Liver (tissue), 9 donors: ENCODE data around the gene RASL10B. TPM values are rescaled to one million over a fixed set of nuclear protein-coding genes. Genes with fewer than 3 reads are reported as not detected.
A peak's percentile ranks its signal among the peaks of the same experiment; 100 is the strongest.

Experiments
- DNase-seq: peaks from one replicate; pipeline ENCODE4 v3.0.0-alpha.2; 2017; ENCODE audit warnings: low spot score
- H3K27ac ChIP-seq, 2 donors: one replicate each; pipeline ENCODE4 v1.7.0; 2013; ENCODE audit warnings: inconsistent platforms in 2 of 2, low read length in 2 of 2, control low read depth in 1 of 2, low read depth in 1 of 2, mild to moderate bottlenecking in 1 of 2
- H3K27me3 ChIP-seq, 4 donors: one replicate each; pipeline versions ENCODE4 v1.6.1 to v1.7.0; 2013; ENCODE audit warnings: low read length in 3 of 4, inconsistent platforms in 1 of 4, mild to moderate bottlenecking in 1 of 4, moderate library complexity in 1 of 4; ENCODE audit not compliant: control insufficient read depth in 4 of 4, insufficient read depth in 4 of 4
- H3K36me3 ChIP-seq, 4 donors: one replicate each; pipeline versions ENCODE4 v1.6.1 to v1.7.0; 2013; ENCODE audit warnings: low read length in 3 of 4, mild to moderate bottlenecking in 3 of 4, low read depth in 1 of 4, moderate library complexity in 1 of 4; ENCODE audit not compliant: control insufficient read depth in 4 of 4, insufficient read depth in 3 of 4
- H3K4me1 ChIP-seq, 4 donors: one replicate each; pipeline versions ENCODE4 v1.6.1 to v1.7.0; 2013; ENCODE audit warnings: low read length in 3 of 4, mild to moderate bottlenecking in 3 of 4, moderate library complexity in 1 of 4; ENCODE audit not compliant: control insufficient read depth in 4 of 4, insufficient read depth in 4 of 4
- H3K4me3 ChIP-seq, 3 donors: one replicate each; pipeline versions ENCODE4 v1.6.1 to v1.7.0; 2013; ENCODE audit warnings: low read length in 3 of 3, control low read depth in 1 of 3, low read depth in 1 of 3, mild to moderate bottlenecking in 1 of 3
- H3K9ac ChIP-seq, 2 donors: one replicate each; pipeline ENCODE4 v1.7.0; 2013; ENCODE audit warnings: low read length in 2 of 2, mild to moderate bottlenecking in 2 of 2, moderate library complexity in 2 of 2, control low read depth in 1 of 2, low read depth in 1 of 2
- H3K9me3 ChIP-seq, 4 donors: one replicate each; pipeline versions ENCODE4 v1.6.1 to v1.7.0; 2013; ENCODE audit warnings: low read length in 3 of 4; ENCODE audit not compliant: control insufficient read depth in 4 of 4
- ATF3 ChIP-seq: IDR thresholded peaks from 2 replicates; pipeline ENCODE4 v1.6.1; 2016; ENCODE audit warnings: antibody characterized with exemption
- EGR1 ChIP-seq, 2 donors: IDR thresholded peaks; 2 replicates each; pipeline ENCODE4 v1.6.1; 2016 to 2018; ENCODE audit warnings: antibody characterized with exemption in 2 of 2, low read depth in 2 of 2
- FOXA2 ChIP-seq: IDR thresholded peaks from 2 replicates; pipeline ENCODE4 v1.6.1; 2016; ENCODE audit warnings: antibody characterized with exemption
- GABPA ChIP-seq, 2 donors: IDR thresholded peaks in 1 of 2; conservative IDR thresholded peaks in 1 of 2; 2 replicates each; pipeline ENCODE4 v1.6.1; 2016; ENCODE audit warnings: antibody characterized with exemption in 2 of 2, mild to moderate bottlenecking in 1 of 2, moderate library complexity in 1 of 2
- HNF4A ChIP-seq, 2 donors: conservative IDR thresholded peaks; 2 replicates each; pipeline ENCODE4 v1.6.1; 2016; ENCODE audit warnings: antibody characterized with exemption in 2 of 2, mild to moderate bottlenecking in 2 of 2
- NR2F2 ChIP-seq: IDR thresholded peaks from 2 replicates; pipeline ENCODE4 v1.6.1; 2016; ENCODE audit warnings: antibody characterized with exemption
- RAD21 ChIP-seq, 2 donors: IDR thresholded peaks; 2 replicates each; pipeline ENCODE4 v1.6.1; 2016; ENCODE audit warnings: antibody characterized with exemption in 2 of 2, mild to moderate bottlenecking in 2 of 2
- REST ChIP-seq: IDR thresholded peaks from 2 replicates; pipeline ENCODE4 v1.6.1; 2016; ENCODE audit warnings: antibody characterized with exemption, mild to moderate bottlenecking
- RXRA ChIP-seq, 2 donors: IDR thresholded peaks; 2 replicates each; pipeline ENCODE4 v1.6.1; 2017 to 2018; ENCODE audit warnings: antibody characterized with exemption in 2 of 2, mild to moderate bottlenecking in 1 of 2
- SP1 ChIP-seq: IDR thresholded peaks from 2 replicates; pipeline ENCODE4 v1.6.1; 2018; ENCODE audit warnings: antibody characterized with exemption, mild to moderate bottlenecking
- TAF1 ChIP-seq: conservative IDR thresholded peaks from 2 replicates; pipeline ENCODE4 v1.6.1; 2016; ENCODE audit warnings: antibody characterized with exemption, mild to moderate bottlenecking
- YY1 ChIP-seq: IDR thresholded peaks from 2 replicates; pipeline ENCODE4 v1.6.1; 2016; ENCODE audit warnings: antibody characterized with exemption, mild to moderate bottlenecking
- WGBS: extraction: QIAGEN DNeasy Blood & Tissue Kit; methylation state at CpG from one replicate; pipeline ENCODE4 v1.1.7; 2013; 5-methylcytosine and 5-hydroxymethylcytosine counted together
- polyA plus RNA-seq, 2 donors: library from polyadenylated mRNA; stranded (reverse) in 1 of 2; unstranded in 1 of 2; fragments of 200-250 nt in 1 of 2; fragments of >200 nt in 1 of 2; fragmentation: Nextera tagmentation in 1 of 2; extraction: Ambion mirVana in 1 of 2; gene quantifications; one replicate each; pipeline versions ENCODE4 v1.2.1 to v1.2.3, GENCODE V29; 2013 to 2015
- total RNA-seq, 2 donors: library from RNA; depleted of rRNA; stranded (reverse); fragments of >200 nt; gene quantifications; one replicate each; pipeline ENCODE4 v1.2.3, GENCODE V29; 2014
- TF ChIP-seq, protein P1 (sequence below): fragments of 150-350 bp; IDR thresholded peaks from 2 replicates; pipeline ENCODE4 v1.5.1; 2017; ENCODE audit warnings: improper control_type of control experiment, low read depth, low read length; ENCODE audit not compliant: missing input control
- TF ChIP-seq, protein P2 (sequence below): IDR thresholded peaks from 2 replicates; pipeline ENCODE4 v1.6.1; 2016; ENCODE audit warnings: antibody characterized with exemption
- donor health status: healthy.
- donor health status: healthy.
- donor health status: healthy.
- donor health status: healthy.
- donor health status: healthy.

The RASL10B gene
- total and polyA plus RNA-seq, 4 donors, result 0.42 to 3.8 (median 2.2) TPM

DNA sequence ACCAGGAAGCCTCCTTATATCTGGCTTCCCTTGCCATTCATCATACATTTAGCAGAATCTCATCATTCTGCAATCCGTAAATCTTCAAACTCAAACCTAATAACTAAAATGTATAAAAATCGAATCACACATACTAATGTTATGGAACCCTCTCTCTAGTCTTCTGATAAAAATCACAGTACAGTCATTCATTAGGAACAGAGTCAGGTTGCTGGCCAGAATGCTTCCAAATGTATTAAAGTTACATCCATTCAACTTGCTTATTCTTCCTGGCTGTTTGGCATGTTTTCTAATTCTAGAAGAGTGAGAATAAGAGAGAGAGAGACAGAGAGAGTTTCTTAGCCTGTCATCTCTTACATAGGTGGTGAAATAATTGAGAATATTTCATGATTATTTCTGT is 16.5 kb upstream of the RASL10B start:
- WGBS, result 95% methylated on average over 2 of the region's 2 CpGs
- H3K9me3 ChIP-seq, result no peaks in the 10 kb centered on the region
- no peaks in the 10 kb centered on the region for H3K27me3 ChIP-seq
- DNase-seq, result no peak
- peaks cover 0 to 35% (median 29%) of the 10 kb centered on the region in 4 donors for H3K4me1 ChIP-seq
- H3K4me3 ChIP-seq, result no peak overlapping the region
- H3K27ac ChIP-seq, result no peak overlapping the region
- H3K36me3 ChIP-seq, result peaks cover 0 to 4% (median 2%) of the 10 kb centered on the region in 4 donors
- H3K9ac ChIP-seq, result no peak overlapping the region
- TF ChIP-seq FOXA2 (no peak), TAF1 (no peak), YY1 (no peak), EGR1 (IDR thresholded peaks at IDR 0.05; ENCODE audit: low read depth in 2 of 2) (no peak)

GRCh38 chr17:35715416-35715815 is 16.0 kb upstream of the RASL10B start:
- H3K36me3 ChIP-seq, result peaks cover 0 to 4% (median 2%) of the 10 kb centered on the region in 4 donors
- no peak for DNase-seq
- TF ChIP-seq ATF3 (no peak), NR2F2 (no peak)
- no peak overlapping the region for H3K27ac ChIP-seq
- H3K27me3 ChIP-seq, result no peaks in the 10 kb centered on the region
- no peak overlapping the region for H3K4me3 ChIP-seq
- H3K4me1 ChIP-seq, result peaks cover 0 to 35% (median 29%) of the 10 kb centered on the region in 4 donors
- H3K9ac ChIP-seq, result no peak overlapping the region
- no peaks in the 10 kb centered on the region for H3K9me3 ChIP-seq

GRCh38 chr17:35716173-35716572 is 15.3 kb upstream of the RASL10B start:
- Histone ChIP-seq H3K9ac (no peak overlapping the region), H3K36me3 (peaks cover 0 to 4% (median 2%) of the 10 kb centered on the region in 4 donors)

More at GRCh38 chr17:35716173-35716572, 15.3 kb upstream of the RASL10B start:
- Histone ChIP-seq H3K9me3 (no peaks in the 10 kb centered on the region), H3K27me3 (no peaks in the 10 kb centered on the region), H3K4me1 (peaks cover 0 to 35% (median 29%) of the 10 kb centered on the region in 4 donors), H3K4me3 (no peak overlapping the region), H3K27ac (peak overlapping the region in 1 of 2 donors; percentile 26)
- DNase-seq, result no peak
- WGBS, result 83% methylated on average over 3 of the region's 3 CpGs
- TF ChIP-seq REST (no peak), GABPA (IDR thresholded peaks at IDR 0.05 in 1 of 2, conservative IDR thresholded peaks at IDR 0.05 in 1 of 2) (no peak), ATF3 (no peak), RAD21 (IDR thresholded peaks at IDR 0.05) (no peak), HNF4A (conservative IDR thresholded peaks at IDR 0.05) (no peak), RXRA (IDR thresholded peaks at IDR 0.05) (no peak), SP1 (no peak)
- TF ChIP-seq, protein P1, sequence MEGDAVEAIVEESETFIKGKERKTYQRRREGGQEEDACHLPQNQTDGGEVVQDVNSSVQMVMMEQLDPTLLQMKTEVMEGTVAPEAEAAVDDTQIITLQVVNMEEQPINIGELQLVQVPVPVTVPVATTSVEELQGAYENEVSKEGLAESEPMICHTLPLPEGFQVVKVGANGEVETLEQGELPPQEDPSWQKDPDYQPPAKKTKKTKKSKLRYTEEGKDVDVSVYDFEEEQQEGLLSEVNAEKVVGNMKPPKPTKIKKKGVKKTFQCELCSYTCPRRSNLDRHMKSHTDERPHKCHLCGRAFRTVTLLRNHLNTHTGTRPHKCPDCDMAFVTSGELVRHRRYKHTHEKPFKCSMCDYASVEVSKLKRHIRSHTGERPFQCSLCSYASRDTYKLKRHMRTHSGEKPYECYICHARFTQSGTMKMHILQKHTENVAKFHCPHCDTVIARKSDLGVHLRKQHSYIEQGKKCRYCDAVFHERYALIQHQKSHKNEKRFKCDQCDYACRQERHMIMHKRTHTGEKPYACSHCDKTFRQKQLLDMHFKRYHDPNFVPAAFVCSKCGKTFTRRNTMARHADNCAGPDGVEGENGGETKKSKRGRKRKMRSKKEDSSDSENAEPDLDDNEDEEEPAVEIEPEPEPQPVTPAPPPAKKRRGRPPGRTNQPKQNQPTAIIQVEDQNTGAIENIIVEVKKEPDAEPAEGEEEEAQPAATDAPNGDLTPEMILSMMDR, result no peak
- TF ChIP-seq, protein P2, sequence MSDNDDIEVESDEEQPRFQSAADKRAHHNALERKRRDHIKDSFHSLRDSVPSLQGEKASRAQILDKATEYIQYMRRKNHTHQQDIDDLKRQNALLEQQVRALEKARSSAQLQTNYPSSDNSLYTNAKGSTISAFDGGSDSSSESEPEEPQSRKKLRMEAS, result no peak
